Uterus (tissue), 2 donors: ENCODE results near the gene ERF.

Experiments used
- POLR2A ChIP-seq, 2 donors: fragments of 450-650 bp; IDR thresholded peaks; one replicate each; pipeline ENCODE4 v1.6.1; 2016; ENCODE audit warnings: antibody characterized with exemption in 2 of 2, mild to moderate bottlenecking in 1 of 2, moderate library complexity in 1 of 2
- TF ChIP-seq, protein P1 (sequence below), 4 experiments: fragments of 200-600 bp in 2 of 4; fragments of 450-650 bp in 2 of 4; sonication (generic) in 2 of 4; IDR thresholded peaks; one replicate each; pipeline ENCODE4 v1.5.1; 2016 to 2019; ENCODE audit warnings: antibody characterized with exemption in 4 of 4, mild to moderate bottlenecking in 2 of 4, moderate library complexity in 1 of 4

DNA sequence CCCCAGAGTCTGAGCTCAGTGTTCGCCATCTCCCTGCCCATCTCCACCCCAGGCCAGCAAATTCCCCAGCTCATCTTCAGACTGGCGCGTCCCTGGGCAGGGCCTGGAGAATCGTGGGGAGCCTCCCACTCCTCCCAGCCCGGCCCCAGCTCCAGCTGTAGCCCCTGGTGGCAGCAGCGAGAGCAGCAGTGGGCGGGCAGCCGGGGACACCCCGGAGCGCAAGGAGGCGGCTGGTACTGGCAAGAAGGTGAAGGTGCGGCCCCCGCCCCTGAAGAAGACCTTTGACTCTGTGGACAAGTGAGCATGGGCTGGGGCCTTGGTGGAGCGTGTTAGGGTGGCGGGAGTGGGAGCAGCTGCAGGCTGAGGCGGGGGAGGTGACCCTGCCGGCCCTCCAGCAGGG, 38.6 kb upstream of the ERF start:
- TF ChIP-seq, protein P1, sequence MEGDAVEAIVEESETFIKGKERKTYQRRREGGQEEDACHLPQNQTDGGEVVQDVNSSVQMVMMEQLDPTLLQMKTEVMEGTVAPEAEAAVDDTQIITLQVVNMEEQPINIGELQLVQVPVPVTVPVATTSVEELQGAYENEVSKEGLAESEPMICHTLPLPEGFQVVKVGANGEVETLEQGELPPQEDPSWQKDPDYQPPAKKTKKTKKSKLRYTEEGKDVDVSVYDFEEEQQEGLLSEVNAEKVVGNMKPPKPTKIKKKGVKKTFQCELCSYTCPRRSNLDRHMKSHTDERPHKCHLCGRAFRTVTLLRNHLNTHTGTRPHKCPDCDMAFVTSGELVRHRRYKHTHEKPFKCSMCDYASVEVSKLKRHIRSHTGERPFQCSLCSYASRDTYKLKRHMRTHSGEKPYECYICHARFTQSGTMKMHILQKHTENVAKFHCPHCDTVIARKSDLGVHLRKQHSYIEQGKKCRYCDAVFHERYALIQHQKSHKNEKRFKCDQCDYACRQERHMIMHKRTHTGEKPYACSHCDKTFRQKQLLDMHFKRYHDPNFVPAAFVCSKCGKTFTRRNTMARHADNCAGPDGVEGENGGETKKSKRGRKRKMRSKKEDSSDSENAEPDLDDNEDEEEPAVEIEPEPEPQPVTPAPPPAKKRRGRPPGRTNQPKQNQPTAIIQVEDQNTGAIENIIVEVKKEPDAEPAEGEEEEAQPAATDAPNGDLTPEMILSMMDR (IDR thresholded peaks at IDR 0.05) = peak in 1 of 4 experiments; percentile 25
- no peak for TF ChIP-seq POLR2A (IDR thresholded peaks at IDR 0.05)
